Smooth muscle cell of the brain vasculature (primary cell): ENCODE measurements around the gene ARHGAP23.
"Not testable (repeated sequence)": the region's sequence is repeated elsewhere in the genome, so short reads cannot be mapped to it uniquely, and the experiment has no call there.

ENCODE experiments used
- DNase-seq: peaks from one replicate; pipeline ENCODE4 v3.0.0-alpha.2; 2012; ENCODE audit warnings: low read depth, low spot score

Gene ARHGAP23

DNA sequence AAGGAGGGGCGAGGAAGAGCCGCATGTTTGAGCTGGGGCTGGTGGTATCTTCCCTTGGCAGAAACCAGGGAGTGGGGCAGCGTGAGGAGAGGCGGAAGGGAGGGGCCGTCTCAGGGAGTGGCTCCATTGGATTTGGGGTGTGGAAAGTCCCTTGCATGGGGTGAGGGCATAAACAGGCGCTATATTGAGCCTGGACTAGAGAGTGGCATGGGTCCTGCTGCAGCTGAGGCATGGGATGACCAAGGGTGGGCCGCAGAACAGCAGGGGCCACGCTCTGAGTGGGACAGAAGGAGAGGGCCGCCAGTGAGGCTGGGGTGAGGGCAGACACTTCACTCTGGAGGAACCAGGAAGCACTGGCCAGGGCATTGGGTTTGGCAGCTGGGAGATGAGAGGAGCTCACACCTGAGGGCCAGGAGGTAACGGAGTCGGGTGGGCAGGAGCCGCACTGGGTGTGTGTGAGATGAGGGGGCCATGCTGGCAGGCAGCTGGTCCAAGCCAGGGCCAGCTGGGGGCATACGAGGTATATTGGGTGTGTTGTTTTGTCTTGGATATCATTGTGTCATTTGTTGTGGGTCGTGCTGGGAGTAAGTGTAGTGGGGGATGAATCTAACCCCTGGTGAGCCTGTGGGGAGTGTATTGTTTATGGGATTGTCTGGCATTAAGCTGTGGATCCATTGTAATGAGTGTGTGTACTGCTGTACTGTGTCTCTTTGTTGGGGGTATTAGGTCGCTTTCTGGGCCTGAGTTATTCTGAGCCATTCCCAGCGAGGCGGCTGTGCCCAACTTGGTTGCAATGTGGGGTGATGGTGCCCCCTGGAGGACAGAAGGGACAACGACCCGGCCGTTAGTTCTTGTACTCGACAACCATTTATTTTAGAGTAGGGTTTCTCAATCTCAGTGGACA, 56.2 kb downstream of the ARHGAP23 start:
- DNase-seq: not testable (repeated sequence)

DNA sequence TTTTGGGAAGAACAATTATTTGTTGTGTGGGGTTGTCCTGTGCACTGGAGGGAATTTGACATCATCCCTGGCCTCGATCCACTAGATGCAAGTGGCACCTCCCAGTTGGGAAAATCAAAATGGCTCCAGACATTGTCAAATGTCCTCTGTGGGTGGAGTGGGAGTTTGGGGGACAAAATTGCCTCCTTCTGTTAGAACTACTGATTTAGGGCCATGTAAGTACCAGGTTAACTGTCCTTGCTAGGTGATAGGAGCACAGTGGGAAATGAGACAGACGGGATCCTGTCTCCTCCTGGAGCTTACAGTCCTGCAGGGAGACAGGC, 56.8 kb downstream of the ARHGAP23 start:
- DNase-seq: no peak

DNA sequence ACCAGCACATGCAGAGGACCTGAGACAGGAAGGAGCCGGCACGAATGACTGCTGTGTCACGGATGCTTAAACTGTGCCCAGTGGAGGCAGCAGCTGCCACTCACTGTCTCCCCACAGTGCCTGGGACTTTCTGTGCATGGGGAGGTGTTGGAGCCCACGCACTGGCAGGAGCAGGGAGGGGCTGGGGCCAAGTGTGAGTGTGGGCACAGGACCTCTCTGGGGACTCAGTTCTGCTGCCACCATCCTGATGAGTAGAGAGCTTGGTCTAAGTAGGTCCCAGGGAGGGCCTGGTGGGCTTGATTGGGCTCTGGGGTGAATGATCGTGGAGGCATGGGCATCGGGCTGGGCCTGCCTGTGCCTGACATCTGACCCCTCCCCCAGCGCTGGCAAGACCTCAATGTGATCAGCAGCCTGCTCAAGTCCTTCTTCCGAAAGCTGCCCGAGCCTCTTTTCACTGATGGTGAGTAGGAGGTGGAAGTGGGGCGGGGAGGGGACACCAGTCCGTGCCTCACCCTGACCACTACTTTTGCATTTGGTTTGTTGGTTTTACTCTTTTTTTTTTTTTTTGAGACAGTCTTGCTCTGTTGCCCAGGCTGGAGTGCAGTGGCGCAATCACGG, 57.5 kb downstream of the ARHGAP23 start:
- not testable (repeated sequence) for DNase-seq

DNA sequence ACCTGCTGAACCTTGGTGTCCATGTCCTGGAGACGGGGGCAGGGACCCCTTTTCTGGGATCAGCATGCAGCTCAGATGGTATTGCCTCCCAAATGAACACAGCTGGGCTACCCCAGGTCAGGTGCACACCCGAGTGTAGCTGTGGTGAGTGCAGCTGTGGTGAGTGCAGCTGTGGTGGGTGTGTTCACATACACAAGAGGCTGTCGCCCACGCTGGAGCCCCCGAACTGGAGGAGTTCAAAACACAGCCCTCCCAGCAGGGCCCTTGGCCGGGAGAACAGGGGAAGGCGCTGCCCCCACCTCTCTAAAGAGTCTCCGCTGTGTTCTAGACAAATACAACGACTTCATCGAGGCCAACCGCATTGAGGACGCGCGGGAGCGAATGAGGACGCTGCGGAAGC, 61.5 kb downstream of the ARHGAP23 start:
- not testable (repeated sequence) for DNase-seq

DNA sequence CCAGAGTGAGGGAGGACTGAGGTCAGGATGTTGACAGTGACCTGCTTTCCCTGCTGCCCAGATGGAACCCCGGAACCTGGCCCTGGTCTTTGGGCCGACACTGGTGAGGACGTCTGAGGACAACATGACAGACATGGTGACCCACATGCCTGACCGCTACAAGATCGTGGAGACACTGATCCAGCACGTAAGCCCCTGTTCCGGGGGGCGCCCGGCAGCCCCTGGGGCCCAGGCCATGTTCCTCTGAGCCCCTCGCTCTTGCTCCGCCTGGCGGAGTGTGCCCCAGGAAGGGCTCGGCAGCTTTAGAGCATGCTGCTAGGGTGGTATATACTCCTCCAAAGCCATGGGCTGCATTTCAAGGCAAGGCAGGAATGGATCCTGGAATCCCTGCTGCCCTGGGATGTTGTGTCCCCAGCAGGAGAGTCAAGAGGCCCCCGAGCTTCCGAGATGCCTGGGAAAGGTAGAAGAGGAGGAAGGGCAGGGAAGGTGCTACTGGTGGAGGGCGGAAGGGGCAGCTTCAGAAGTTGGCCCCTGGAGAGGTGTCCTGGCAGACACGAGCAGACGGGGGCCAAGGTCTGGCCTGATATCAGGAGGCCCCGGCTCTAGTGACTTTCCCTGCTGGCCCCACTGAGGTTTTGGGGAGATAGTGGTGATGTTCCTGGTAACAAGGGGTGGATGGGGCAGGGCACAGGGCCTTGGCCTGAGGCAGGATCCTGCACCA, 63.2 kb downstream of the ARHGAP23 start:
- DNase-seq: not testable (repeated sequence)

DNA sequence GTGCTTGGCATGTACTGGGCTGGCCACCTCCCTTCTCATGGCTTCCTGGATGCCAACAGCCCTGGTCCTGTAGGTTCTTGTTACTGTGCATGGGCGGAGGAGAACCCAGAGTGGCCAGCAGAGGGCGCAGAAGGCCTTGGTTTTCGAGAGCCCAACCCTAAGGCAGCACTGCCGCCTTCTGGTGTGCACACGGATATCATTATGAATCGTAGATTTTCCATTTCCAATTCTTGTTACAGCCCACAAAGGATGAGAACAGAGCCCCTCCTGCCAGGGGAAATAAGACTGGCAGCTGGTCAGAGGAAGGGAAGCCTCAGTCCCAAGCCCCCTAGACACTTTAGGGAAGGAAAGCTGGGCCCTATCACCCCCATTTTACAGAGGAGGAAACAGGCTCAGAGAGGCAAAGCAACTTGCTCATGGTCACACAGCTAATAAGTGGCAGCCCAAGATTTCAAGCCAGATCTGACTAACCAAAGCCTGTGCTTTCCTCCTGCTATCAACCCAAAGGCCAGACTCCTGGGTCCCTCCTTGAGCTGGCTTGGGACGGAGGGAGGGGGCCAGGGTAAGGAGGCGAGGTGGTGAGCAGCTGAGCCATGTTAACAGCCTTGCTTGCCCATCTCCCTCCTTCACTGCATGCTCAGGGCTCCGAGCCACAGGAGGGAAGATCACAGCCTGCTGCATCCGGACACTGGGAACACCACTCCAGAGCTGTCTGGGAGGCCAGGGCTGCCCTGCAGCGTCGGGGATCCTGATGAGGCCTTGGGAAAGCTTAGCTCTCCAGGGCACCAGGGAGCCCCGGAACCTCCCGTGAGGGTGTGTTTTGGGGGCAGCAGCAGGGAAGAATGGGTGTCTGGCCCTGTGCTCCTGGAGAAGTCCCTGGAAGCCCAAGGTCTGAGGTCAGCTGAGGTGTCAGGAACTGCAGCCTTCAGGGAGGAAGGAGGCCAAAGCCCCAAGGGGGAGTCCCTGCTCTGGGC, 64.1 kb downstream of the ARHGAP23 start:
- peak; percentile 69 for DNase-seq

DNA sequence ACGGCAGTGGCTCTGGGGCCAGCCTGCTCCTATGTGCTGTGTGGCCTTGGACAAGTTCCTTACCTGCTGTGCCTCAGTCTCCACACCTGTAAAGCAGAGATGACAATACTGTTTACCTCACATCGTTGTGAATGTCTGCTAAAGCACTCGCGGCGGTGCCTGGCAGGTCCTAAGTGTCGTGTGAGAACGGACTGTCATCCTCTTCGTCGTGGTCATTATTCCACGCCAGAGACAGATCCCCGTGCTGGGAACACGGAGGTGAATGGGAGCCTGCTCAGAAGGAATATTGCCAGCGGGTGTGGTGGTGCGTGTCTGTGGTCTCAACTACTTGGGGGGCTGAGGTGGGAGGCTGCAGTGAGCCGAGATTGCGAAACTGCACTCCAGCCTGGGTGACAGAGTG, 65.9 kb downstream of the ARHGAP23 start:
- not testable (repeated sequence) for DNase-seq

DNA sequence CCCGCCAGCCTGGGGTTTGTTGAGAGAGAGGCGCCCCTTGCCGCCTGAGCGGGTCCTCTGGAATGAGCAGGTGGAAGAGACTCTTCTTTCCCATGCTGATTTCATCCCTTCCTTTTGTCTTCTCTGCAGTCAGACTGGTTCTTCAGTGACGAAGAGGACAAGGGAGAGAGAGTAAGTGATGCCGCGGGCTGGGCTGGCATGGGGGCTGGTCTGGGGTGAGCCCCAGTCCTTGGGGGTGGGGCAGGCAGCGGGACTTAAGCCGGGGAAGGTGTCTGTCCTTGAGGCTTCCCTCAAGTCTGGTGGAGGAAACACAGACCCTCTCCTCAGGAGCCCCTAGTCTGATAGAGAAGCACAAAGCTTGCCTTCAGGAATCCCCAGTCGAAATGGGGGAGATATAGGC, 69.4 kb downstream of the ARHGAP23 start:
- not testable (repeated sequence) for DNase-seq

DNA sequence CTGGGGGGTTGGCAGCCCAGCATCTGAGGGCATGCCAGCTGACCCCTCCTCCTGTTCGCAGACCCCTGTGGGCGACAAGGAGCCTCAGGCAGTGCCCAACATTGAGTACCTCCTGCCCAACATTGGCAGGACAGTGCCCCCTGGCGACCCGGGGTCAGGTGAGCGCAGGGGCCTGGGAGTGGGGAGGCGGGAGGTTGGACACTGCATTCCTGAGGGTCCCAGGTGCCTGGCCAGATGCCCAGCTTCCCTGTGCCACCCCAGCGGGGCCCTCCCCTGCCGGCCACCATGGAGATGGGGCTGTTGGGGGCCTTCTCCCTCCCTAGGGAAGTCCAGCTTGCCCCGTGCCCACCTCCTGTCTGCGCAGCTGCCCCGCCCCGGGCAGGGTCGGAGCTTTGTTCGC, 70.1 kb downstream of the ARHGAP23 start:
- no peak for DNase-seq

DNA sequence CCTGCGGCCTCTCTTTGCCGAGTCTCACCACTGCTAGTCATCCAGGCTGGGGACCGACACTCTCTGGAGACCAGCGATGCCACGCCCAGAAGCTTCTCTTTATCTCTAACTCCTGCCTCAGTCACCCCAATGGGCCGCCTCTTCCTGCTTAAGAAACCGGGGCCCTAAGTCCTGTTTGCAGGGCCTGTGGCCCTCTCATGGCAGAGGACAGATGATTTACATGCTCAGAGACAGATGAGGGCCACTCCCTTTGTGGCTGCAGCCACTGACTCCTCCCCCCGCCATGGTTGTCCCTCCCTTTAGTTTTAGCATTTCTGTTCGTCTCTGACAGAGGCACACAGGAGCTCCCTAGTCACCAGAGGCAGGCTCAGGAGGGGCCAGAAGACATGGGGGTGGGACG, 71.0 kb downstream of the ARHGAP23 start:
- DNase-seq: not testable (repeated sequence)

DNA sequence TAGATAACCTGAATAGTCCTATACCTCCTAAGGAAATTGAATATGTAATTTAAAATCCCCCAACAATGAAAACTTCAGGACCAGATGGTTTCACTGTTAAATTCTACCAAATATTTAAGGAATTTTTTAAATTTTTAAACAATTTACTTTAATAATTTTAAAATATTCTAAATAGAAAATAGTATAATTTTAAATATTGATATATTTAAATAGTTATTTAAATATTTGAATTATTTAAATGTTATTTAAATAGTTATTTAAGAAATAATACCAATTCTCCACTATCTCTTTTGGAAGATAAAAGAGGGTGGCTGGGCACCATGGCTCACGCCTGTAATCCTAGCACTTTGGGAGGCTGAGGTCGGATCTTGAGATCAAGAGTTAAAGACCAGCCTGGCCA, 73.5 kb downstream of the ARHGAP23 start:
- not testable (repeated sequence) for DNase-seq

DNA sequence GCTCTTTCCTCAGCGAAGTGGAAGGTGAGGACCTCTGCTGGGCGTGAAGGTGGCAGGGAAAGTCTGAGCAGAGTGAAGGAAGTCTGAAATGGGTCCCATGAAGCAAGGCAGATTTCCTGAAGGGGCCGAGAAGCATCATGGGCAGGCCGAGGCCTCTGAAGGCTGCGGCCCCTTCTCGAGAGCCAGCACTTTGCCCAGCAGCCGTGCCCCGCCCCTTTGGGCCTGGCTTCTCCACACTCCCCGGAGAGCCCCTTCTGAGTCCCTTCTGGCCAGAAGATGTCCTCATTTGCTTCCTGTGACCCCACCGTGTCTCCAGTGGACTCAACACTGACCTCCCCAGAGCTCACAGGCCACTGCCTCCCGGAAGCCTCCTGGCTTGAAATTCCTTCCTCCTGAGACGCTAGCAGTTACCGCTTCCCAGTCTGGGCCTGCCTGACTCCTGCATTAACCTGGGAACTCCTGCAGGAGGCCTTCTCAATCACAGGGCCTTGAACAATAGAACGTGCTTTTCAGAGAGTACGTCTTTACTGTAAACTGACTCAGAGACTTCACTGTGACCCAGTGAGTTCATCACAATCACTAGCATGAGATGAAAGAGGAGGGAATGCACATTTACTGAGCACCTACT, 75.1 kb downstream of the ARHGAP23 start:
- DNase-seq: not testable (repeated sequence)

DNA sequence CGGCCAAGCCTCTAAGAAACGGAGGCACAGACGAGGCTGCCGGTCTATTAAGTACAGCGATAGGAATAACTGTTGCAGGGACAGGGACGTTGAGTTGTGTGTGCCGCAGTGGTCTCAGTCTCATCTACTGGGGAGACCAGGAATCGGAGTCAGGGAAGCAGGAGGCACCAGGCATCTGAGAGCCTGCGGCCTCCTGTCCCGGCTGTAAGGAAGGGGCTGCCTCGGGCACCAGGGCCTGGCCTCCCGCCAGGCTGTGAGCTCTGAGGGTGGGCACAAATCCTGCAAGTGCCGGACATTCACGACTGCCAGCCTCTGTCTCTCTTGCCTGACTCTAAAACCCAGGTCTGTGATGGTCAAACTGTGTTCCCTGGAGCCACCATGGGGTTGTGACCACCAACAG, 76.0 kb downstream of the ARHGAP23 start:
- no peak for DNase-seq

DNA sequence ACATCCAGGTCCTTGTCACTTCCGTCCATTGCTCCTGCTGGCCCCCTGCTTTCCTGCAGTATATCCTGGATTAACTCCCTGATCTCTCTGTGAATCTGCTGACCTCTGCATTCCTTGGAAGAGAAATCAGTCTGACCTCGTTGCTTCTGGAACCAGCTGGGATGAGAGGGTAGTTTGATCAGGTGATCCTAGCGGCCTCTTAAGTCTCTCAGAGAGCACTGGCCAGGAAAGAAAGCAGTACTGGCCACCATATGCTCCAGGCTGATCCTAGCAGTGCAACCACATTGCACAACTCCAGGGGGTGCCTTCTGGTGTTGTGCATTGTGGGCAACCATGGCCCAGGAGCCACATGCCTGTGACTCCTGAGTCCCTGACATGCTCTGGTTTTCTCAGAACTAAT, 79.2 kb downstream of the ARHGAP23 start:
- no peak for DNase-seq

DNA sequence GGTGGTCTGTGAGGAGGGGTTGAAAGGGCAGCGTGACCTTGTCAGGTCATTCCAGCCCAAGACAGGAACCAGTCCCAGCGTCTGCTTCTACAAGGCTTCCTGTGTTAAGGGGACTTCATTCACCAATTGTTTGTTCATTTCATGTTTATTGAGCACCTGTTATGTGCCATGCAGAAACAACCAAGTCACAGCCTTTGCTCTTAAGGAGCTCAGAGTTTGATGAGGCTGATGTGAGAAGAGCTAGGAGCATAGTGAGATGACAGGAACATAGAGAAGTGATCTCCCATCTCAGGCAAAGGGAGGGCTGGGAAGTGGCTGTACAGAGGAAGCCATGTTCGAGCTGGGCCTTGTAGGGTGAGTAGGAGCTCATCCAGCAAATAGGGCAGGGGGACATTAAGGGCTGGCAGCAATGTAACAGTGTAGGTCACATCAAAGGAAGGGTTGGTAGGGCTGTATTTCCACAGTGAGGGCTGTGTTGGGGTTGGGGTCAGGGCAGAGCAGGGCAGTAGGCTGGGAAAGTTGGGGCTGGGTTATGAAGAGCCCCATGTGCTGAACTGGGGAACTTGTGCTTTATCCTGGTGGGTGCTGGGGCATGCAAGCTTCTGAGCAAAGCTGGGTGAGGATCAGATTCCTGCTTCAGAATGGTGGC, 79.8 kb downstream of the ARHGAP23 start:
- DNase-seq: no peak

DNA sequence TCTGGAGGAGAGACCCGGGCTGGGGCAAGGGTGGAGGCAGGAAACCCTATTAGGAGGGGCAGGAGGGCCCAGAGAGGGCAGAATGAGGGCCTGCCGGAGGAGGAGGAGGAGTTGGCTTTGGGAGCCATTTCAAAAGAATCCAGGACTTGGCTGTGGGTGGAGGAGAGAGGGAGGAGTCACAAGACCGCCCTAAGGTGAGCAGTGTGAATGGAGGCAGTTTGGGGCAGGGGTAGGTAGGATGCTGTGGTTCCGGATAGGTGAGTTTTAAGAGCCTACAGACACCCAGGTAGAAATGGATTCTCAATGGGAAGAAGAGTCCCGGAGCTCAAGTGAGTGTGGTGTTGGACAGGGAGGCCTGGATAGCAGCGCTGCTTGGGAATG, 80.3 kb downstream of the ARHGAP23 start:
- no peak for DNase-seq

DNA sequence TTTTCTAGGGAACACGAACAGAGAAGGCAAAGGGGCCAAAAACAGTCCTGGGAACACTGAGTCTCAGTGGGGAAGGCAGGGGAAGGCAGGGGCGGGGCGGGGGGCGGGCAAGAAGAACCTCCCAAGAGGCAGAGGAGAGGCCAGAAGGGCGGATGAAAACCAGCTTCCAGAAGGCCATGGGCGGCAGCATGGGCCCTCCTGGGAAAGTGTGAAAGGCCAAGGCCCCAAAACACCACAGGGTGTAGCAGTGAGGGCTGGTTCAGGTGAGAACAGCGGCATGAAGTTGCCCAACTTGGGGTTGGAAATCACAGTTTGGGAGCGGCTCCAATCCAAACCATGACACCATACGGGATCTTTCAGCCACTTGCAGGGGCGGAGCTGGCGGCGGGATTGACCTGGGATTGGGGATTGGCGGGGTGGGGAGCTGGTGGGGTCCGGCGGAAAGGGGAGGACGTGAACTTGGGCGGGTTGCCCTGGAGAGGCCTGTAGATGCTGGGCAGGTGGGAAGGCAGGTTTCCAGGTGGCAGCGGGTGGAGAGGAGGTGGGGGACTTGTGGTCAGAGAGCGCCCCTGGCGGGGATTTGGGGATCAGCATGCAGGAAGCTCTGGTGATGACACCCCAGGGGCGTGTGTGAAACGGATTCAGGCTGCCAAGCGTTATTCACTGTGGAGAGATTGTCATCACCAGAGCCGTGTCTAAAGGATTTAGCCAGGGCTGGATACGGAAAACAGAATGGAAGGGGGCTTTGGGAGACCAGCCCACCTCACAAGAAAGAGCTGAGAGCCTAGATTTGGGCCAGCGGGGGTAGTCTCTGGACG, 80.9 kb downstream of the ARHGAP23 start:
- DNase-seq: peak; percentile 65

DNA sequence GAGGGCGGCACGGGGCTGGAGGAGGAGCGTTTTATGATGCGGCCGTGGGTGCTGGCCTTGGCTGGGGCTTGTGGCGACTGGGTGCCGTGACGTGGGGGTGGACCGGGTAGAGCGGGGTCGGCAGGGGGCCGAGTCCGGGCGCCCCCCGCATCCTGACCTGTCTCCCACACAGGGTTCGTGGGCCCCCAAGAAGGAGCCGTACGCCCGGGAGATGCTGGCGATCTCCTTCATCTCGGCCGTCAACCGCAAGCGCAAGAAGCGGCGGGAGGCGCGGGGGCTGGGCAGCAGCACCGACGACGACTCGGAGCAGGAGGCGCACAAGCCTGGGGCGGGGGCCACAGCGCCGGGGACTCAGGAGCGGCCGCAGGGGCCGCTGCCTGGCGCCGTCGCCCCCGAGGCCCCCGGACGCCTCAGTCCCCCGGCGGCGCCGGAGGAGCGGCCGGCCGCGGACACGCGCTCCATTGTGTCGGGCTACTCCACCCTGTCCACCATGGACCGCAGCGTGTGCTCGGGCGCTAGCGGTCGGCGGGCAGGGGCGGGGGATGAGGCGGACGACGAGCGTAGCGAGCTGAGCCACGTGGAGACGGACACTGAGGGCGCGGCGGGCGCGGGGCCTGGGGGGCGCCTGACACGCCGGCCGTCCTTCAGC, 81.6 kb downstream of the ARHGAP23 start:
- no peak for DNase-seq
